Measurements from ENCODE around the gene ANKRD28.

- TF ChIP-seq ZNF274 (IDR thresholded peaks at IDR 0.05; ENCODE audit: low read depth, low read length) (no peak), CTCF (IDR thresholded peaks at IDR 0.05 in 2 of 3, conservative IDR thresholded peaks at IDR 0.05 in 1 of 3; ENCODE audit: borderline replicate concordance in 1 of 3, insufficient read depth in 1 of 3, low read depth in 2 of 3, low read length in 2 of 3) (no peak), REST (IDR thresholded peaks at IDR 0.05; ENCODE audit: low read depth) (no peak), MAX (IDR thresholded peaks at IDR 0.05) (no peak), ATF3 (IDR thresholded peaks at IDR 0.05) (no peak)
Observed at GRCh38 chr3:15664144-15664543, 133.6 kb downstream of the ANKRD28 start.
